WTC11 (cell line): ENCODE data around the gene PPP6R3. TPM values are rescaled to one million over a fixed set of nuclear protein-coding genes. Genes with fewer than 3 reads are reported as not detected.

Experiments
- ATAC-seq: fragments of 200-7000 bp; cut with Tn5 transposase; 2 replicates; pipeline ENCODE4 v1.10.0; 2021; ENCODE audit warnings: mild to moderate bottlenecking, moderate library complexity
- CTCF ChIA-PET: fragments of 300-600 bp; sonication (Branson Sonifier 250); formaldehyde crosslinking; loops from one replicate; lab custom pipeline; 2021; ENCODE audit warnings: antibody characterized with exemption; lab: Charles Lee
- POLR2A ChIA-PET: fragments of 350-600 bp; sonication (Branson Sonifier 250); formaldehyde crosslinking; loops from one replicate; lab custom pipeline; 2021; ENCODE audit warnings: antibody characterized with exemption; lab: Charles Lee
- DNase-seq: peaks from one replicate; pipeline ENCODE4 v3.0.0; 2021; ENCODE audit warnings: low spot score
- H3K27ac Mint-ChIP-seq: 2 replicates; pipeline ENCODE4 v1.8.0; 2021; ENCODE audit warnings: mixed read lengths
- H3K27me3 Mint-ChIP-seq: 2 replicates; pipeline ENCODE4 v1.8.0; 2021; ENCODE audit warnings: low read depth, mild to moderate bottlenecking, moderate library complexity, mixed read lengths
- H3K36me3 Mint-ChIP-seq: 2 replicates; pipeline ENCODE4 v1.8.0; 2021; ENCODE audit warnings: mixed read lengths
- H3K4me1 Mint-ChIP-seq: 2 replicates; pipeline ENCODE4 v1.8.0; 2022; ENCODE audit warnings: mixed read lengths
- H3K4me3 Mint-ChIP-seq: 2 replicates; pipeline ENCODE4 v1.8.0; 2021; ENCODE audit warnings: mild to moderate bottlenecking, moderate library complexity, mixed read lengths
- H3K9me3 Mint-ChIP-seq: 2 replicates; pipeline ENCODE4 v1.8.0; 2021; ENCODE audit warnings: mixed read lengths
- ARID4B ChIP-seq: sonication (generic); formaldehyde crosslinking; IDR thresholded peaks from 2 replicates; pipeline ENCODE4 v1.8.0; 2023; ENCODE audit warnings: missing genetic modification reagents, mild to moderate bottlenecking, borderline replicate concordance
- CDX4 ChIP-seq: fragments of 250-450 bp; sonication (Bioruptor Pico); IDR thresholded peaks from 2 replicates; pipeline ENCODE4 v1.9.0; 2021; ENCODE audit warnings: moderate library complexity, mild to moderate bottlenecking, inconsistent platforms, borderline replicate concordance
- CREM ChIP-seq: sonication (generic); formaldehyde crosslinking; IDR thresholded peaks from 2 replicates; pipeline ENCODE4 v1.8.1; 2022; ENCODE audit warnings: mild to moderate bottlenecking, missing genetic modification reagents, moderate library complexity
- FOXK1 ChIP-seq: sonication (generic); formaldehyde crosslinking; IDR thresholded peaks from 2 replicates; pipeline ENCODE4 v1.8.0; 2022; ENCODE audit warnings: mild to moderate bottlenecking, moderate library complexity, missing genetic modification reagents
- FOXP4 ChIP-seq: sonication (generic); formaldehyde crosslinking; IDR thresholded peaks from 2 replicates; pipeline ENCODE4 v1.8.0; 2022; ENCODE audit warnings: mild to moderate bottlenecking, missing genetic modification reagents
- IRF2 ChIP-seq: sonication (generic); formaldehyde crosslinking; IDR thresholded peaks from 2 replicates; pipeline ENCODE4 v1.8.0; 2022; ENCODE audit warnings: low read depth, missing genetic modification reagents, borderline replicate concordance
- NFYB ChIP-seq: sonication (generic); formaldehyde crosslinking; conservative IDR thresholded peaks from 2 replicates; pipeline ENCODE4 v1.8.0; 2022; ENCODE audit warnings: low read depth, missing genetic modification reagents
- OVOL2 ChIP-seq: fragments of 250-450 bp; sonication (Bioruptor Pico); IDR thresholded peaks from 2 replicates; pipeline ENCODE4 v1.9.0; 2021; ENCODE audit warnings: mild to moderate bottlenecking, borderline replicate concordance
- RELA ChIP-seq: sonication (generic); formaldehyde crosslinking; IDR thresholded peaks from 2 replicates; pipeline ENCODE4 v1.8.1; 2022; ENCODE audit warnings: missing genetic modification reagents, mild to moderate bottlenecking, borderline replicate concordance
- SMAD4 ChIP-seq: sonication (generic); formaldehyde crosslinking; IDR thresholded peaks from 2 replicates; pipeline ENCODE4 v1.8.0; 2022; ENCODE audit warnings: mild to moderate bottlenecking, missing genetic modification reagents
- STAT6 ChIP-seq: sonication (generic); formaldehyde crosslinking; conservative IDR thresholded peaks from 2 replicates; pipeline ENCODE4 v1.8.1; 2023; ENCODE audit warnings: mild to moderate bottlenecking, low read depth, missing genetic modification reagents, moderate library complexity
- TEAD1 ChIP-seq: sonication (generic); formaldehyde crosslinking; IDR thresholded peaks from 2 replicates; pipeline ENCODE4 v1.8.0; 2022; ENCODE audit warnings: mild to moderate bottlenecking, missing genetic modification reagents
- TEAD4 ChIP-seq: sonication (generic); formaldehyde crosslinking; IDR thresholded peaks from 2 replicates; pipeline ENCODE4 v1.8.0; 2022; ENCODE audit warnings: mild to moderate bottlenecking, missing genetic modification reagents
- ZBTB43 ChIP-seq: sonication (generic); formaldehyde crosslinking; IDR thresholded peaks from 2 replicates; pipeline ENCODE4 v1.8.1; 2023; ENCODE audit warnings: mild to moderate bottlenecking, missing genetic modification reagents
- ZNF232 ChIP-seq: sonication (generic); formaldehyde crosslinking; IDR thresholded peaks from 2 replicates; pipeline ENCODE4 v1.8.0; 2022; ENCODE audit warnings: mild to moderate bottlenecking, missing genetic modification reagents
- ZNF416 ChIP-seq: fragments of 250-450 bp; sonication (Bioruptor Pico); IDR thresholded peaks from 2 replicates; pipeline ENCODE4 v1.9.0; 2021; ENCODE audit warnings: mild to moderate bottlenecking, inconsistent platforms
- ZNF671 ChIP-seq: fragments of 250-450 bp; sonication (Bioruptor Pico); IDR thresholded peaks from 2 replicates; pipeline ENCODE4 v1.8.0; 2021; ENCODE audit warnings: mild to moderate bottlenecking
- total RNA-seq: library from RNA; stranded (reverse); gene quantifications from 3 replicates; pipeline ENCODE4 v1.2.3, GENCODE V29; 2021
- TF ChIP-seq, protein P1 (sequence below): sonication (generic); formaldehyde crosslinking; conservative IDR thresholded peaks from 2 replicates; pipeline ENCODE4 v1.8.1; 2022; ENCODE audit warnings: mild to moderate bottlenecking, missing genetic modification reagents
- TF ChIP-seq, protein P2 (sequence below): sonication (generic); formaldehyde crosslinking; IDR thresholded peaks from 2 replicates; pipeline ENCODE4 v1.8.1; 2022; ENCODE audit warnings: missing genetic modification reagents, borderline replicate concordance

Gene PPP6R3
- total RNA-seq, 1 experiment from 2014 or later, result 138 TPM

GRCh38 chr11:68565768-68566167, 105.2 kb downstream of the PPP6R3 start (continued):
- TF ChIP-seq ZNF416 (CRISPR knock-in tag) (no peak), TEAD1 (CRISPR knock-in tag) (no peak), CREM (CRISPR knock-in tag) (no peak), ZBTB43 (CRISPR knock-in tag) (no peak), OVOL2 (CRISPR knock-in tag) (no peak)

- Mint-ChIP-seq H3K27ac (no peak overlapping the region), H3K4me3 (no peak overlapping the region), H3K27me3 (no peaks in the 10 kb centered on the region), H3K4me1 (no peaks in the 10 kb centered on the region), H3K9me3 (no peaks in the 10 kb centered on the region), H3K36me3 (peaks cover 78% of the 10 kb centered on the region)
- DNase-seq (no peak), ATAC-seq (no peak)
- TF ChIP-seq, protein P1, sequence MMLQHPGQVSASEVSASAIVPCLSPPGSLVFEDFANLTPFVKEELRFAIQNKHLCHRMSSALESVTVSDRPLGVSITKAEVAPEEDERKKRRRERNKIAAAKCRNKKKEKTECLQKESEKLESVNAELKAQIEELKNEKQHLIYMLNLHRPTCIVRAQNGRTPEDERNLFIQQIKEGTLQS, result no peak
- ChIA-PET CTCF (no interaction called here), POLR2A (no interaction called here)
These were observed 107.0 kb downstream of the PPP6R3 start for GRCh38 chr11:68567553-68567952.

DNA sequence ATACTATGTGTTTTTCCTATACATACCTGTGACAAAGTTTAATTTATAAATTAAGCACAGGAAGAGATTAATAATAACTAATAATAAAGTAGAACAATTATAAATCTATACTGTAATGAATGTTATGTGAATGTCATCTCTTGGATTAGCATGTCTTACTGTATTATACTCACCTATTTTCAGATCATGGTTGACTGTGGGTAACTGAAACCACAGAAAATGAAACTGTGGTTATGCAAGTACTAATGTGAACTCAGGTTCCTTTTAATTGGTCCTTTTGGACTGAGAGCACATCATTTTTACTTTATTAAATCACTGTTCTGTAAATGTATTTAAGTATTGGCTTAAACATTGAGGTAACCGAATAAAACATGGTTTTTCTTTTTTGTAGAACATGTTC, 108.8 kb downstream of the PPP6R3 start:
- ChIA-PET POLR2A (no interaction called here), CTCF (no interaction called here)
- Mint-ChIP-seq H3K27ac (no peak overlapping the region), H3K4me1 (no peaks in the 10 kb centered on the region), H3K4me3 (no peak overlapping the region), H3K9me3 (no peaks in the 10 kb centered on the region), H3K27me3 (no peaks in the 10 kb centered on the region)
- ATAC-seq, result no peak
- TF ChIP-seq NFYB (CRISPR knock-in tag), result no peak
- TF ChIP-seq ZNF671 (CRISPR knock-in tag), result no peak
- TF ChIP-seq RELA (CRISPR knock-in tag), result no peak
- no peak for TF ChIP-seq STAT6 (CRISPR knock-in tag)
- no peak for TF ChIP-seq FOXK1 (CRISPR knock-in tag)
- no peak for TF ChIP-seq FOXP4 (CRISPR knock-in tag)
- TF ChIP-seq, protein P2, sequence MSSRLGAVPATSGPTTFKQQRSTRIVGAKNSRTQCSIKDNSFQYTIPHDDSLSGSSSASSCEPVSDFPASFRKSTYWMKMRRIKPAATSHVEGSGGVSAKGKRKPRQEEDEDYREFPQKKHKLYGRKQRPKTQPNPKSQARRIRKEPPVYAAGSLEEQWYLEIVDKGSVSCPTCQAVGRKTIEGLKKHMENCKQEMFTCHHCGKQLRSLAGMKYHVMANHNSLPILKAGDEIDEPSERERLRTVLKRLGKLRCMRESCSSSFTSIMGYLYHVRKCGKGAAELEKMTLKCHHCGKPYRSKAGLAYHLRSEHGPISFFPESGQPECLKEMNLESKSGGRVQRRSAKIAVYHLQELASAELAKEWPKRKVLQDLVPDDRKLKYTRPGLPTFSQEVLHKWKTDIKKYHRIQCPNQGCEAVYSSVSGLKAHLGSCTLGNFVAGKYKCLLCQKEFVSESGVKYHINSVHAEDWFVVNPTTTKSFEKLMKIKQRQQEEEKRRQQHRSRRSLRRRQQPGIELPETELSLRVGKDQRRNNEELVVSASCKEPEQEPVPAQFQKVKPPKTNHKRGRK, result no peak
- TF ChIP-seq TEAD4, result no peak
- TF ChIP-seq ZNF232 (CRISPR knock-in tag), result no peak
- TF ChIP-seq ARID4B, result no peak
- no peak for TF ChIP-seq IRF2 (CRISPR knock-in tag)
- TF ChIP-seq CDX4 (CRISPR knock-in tag), result no peak
- no peak for TF ChIP-seq CREM (CRISPR knock-in tag)
- no peak for TF ChIP-seq SMAD4 (CRISPR knock-in tag)
- TF ChIP-seq, all 79 proteins: peak for 0
- H3K36me3 Mint-ChIP-seq, result peaks cover 82% of the 10 kb centered on the region
- no peak for DNase-seq
